ENCODE data around the gene PCDH9.

The PCDH9 gene

GRCh38 chr13:66974174-66974573 lies 256.0 kb downstream of the PCDH9 start:
- no peak for DNase-seq (ENCODE audit: low read depth in 1 of 2, low spot score in 1 of 2)
- in situ Hi-C loops (cut with HindIII; ENCODE audit: low pct_unique_long_range_greater_than_20kb, low sequenced_read_pairs), result no loop called here

GRCh38 chr13:66972659-66973058 lies 257.5 kb downstream of the PCDH9 start:
- no peak for DNase-seq (ENCODE audit: low read depth in 1 of 2, low spot score in 1 of 2)
- in situ Hi-C loops (cut with HindIII; ENCODE audit: low pct_unique_long_range_greater_than_20kb, low sequenced_read_pairs), result no loop called here

More at GRCh38 chr13:66974174-66974573, 256.0 kb downstream of the PCDH9 start:
- TF ChIP-seq JUND (IDR thresholded peaks at IDR 0.05; ENCODE audit: low read depth), result no peak

GRCh38 chr13:66971004-66971403 lies 259.1 kb downstream of the PCDH9 start:
- no peak for DNase-seq (ENCODE audit: low read depth in 1 of 2, low spot score in 1 of 2)
- TF ChIP-seq JUND (IDR thresholded peaks at IDR 0.05; ENCODE audit: low read depth), result no peak
- in situ Hi-C loops (cut with HindIII; ENCODE audit: low pct_unique_long_range_greater_than_20kb, low sequenced_read_pairs), result no loop called here

More at GRCh38 chr13:66972659-66973058, 257.5 kb downstream of the PCDH9 start:
- no peak for TF ChIP-seq JUND (IDR thresholded peaks at IDR 0.05; ENCODE audit: low read depth)

GRCh38 chr13:66969291-66969690 lies 260.8 kb downstream of the PCDH9 start:
- no peak for DNase-seq (ENCODE audit: low read depth in 1 of 2, low spot score in 1 of 2)
- TF ChIP-seq JUND (IDR thresholded peaks at IDR 0.05; ENCODE audit: low read depth), result no peak
- in situ Hi-C loops (cut with HindIII; ENCODE audit: low pct_unique_long_range_greater_than_20kb, low sequenced_read_pairs), result no loop called here

- TF ChIP-seq JUND (IDR thresholded peaks at IDR 0.05; ENCODE audit: low read depth), result no peak
- no peak for DNase-seq (ENCODE audit: low read depth in 1 of 2, low spot score in 1 of 2)
- in situ Hi-C loops (cut with HindIII; ENCODE audit: low pct_unique_long_range_greater_than_20kb, low sequenced_read_pairs), result no loop called here
These were observed 262.1 kb downstream of the PCDH9 start for GRCh38 chr13:66967811-66968597.

GRCh38 chr13:66965181-66965580 lies 265.0 kb downstream of the PCDH9 start:
- no peak for DNase-seq (ENCODE audit: low read depth in 1 of 2, low spot score in 1 of 2)
- no peak for TF ChIP-seq JUND (IDR thresholded peaks at IDR 0.05; ENCODE audit: low read depth)
- in situ Hi-C loops (cut with HindIII; ENCODE audit: low pct_unique_long_range_greater_than_20kb, low sequenced_read_pairs), result no loop called here

- in situ Hi-C loops (cut with HindIII; ENCODE audit: low pct_unique_long_range_greater_than_20kb, low sequenced_read_pairs), result no loop called here
- DNase-seq (ENCODE audit: low read depth in 1 of 2, low spot score in 1 of 2), result no peak
- no peak for TF ChIP-seq JUND (IDR thresholded peaks at IDR 0.05; ENCODE audit: low read depth)
These were observed 267.2 kb downstream of the PCDH9 start for GRCh38 chr13:66962953-66963352.

GRCh38 chr13:66958611-66959010 lies 271.5 kb downstream of the PCDH9 start:
- no peak for TF ChIP-seq JUND (IDR thresholded peaks at IDR 0.05; ENCODE audit: low read depth)
- DNase-seq (ENCODE audit: low read depth in 1 of 2, low spot score in 1 of 2), result no peak
- in situ Hi-C loops (cut with HindIII; ENCODE audit: low pct_unique_long_range_greater_than_20kb, low sequenced_read_pairs), result no loop called here

- TF ChIP-seq JUND (IDR thresholded peaks at IDR 0.05; ENCODE audit: low read depth), result no peak
- in situ Hi-C loops (cut with HindIII; ENCODE audit: low pct_unique_long_range_greater_than_20kb, low sequenced_read_pairs), result no loop called here
- no peak for DNase-seq (ENCODE audit: low read depth in 1 of 2, low spot score in 1 of 2)
These were observed 277.6 kb downstream of the PCDH9 start for GRCh38 chr13:66952507-66952906.

GRCh38 chr13:66951426-66951825 lies 278.7 kb downstream of the PCDH9 start:
- no peak for TF ChIP-seq JUND (IDR thresholded peaks at IDR 0.05; ENCODE audit: low read depth)
- in situ Hi-C loops (cut with HindIII; ENCODE audit: low pct_unique_long_range_greater_than_20kb, low sequenced_read_pairs), result no loop called here
- no peak for DNase-seq (ENCODE audit: low read depth in 1 of 2, low spot score in 1 of 2)

GRCh38 chr13:66950666-66951065 lies 279.5 kb downstream of the PCDH9 start:
- no peak for DNase-seq (ENCODE audit: low read depth in 1 of 2, low spot score in 1 of 2)
- in situ Hi-C loops (cut with HindIII; ENCODE audit: low pct_unique_long_range_greater_than_20kb, low sequenced_read_pairs), result no loop called here
- TF ChIP-seq JUND (IDR thresholded peaks at IDR 0.05; ENCODE audit: low read depth), result no peak

GRCh38 chr13:66948910-66949309 lies 281.2 kb downstream of the PCDH9 start:
- TF ChIP-seq JUND (IDR thresholded peaks at IDR 0.05; ENCODE audit: low read depth), result no peak
- DNase-seq (ENCODE audit: low read depth in 1 of 2, low spot score in 1 of 2), result no peak
- in situ Hi-C loops (cut with HindIII; ENCODE audit: low pct_unique_long_range_greater_than_20kb, low sequenced_read_pairs), result no loop called here

GRCh38 chr13:66943530-66943929 lies 286.6 kb downstream of the PCDH9 start:
- TF ChIP-seq JUND (IDR thresholded peaks at IDR 0.05; ENCODE audit: low read depth), result no peak
- no peak for DNase-seq (ENCODE audit: low read depth in 1 of 2, low spot score in 1 of 2)
- in situ Hi-C loops (cut with HindIII; ENCODE audit: low pct_unique_long_range_greater_than_20kb, low sequenced_read_pairs), result no loop called here

- TF ChIP-seq JUND (IDR thresholded peaks at IDR 0.05; ENCODE audit: low read depth), result no peak
- no peak for DNase-seq (ENCODE audit: low read depth in 1 of 2, low spot score in 1 of 2)
- in situ Hi-C loops (cut with HindIII; ENCODE audit: low pct_unique_long_range_greater_than_20kb, low sequenced_read_pairs), result no loop called here
These were observed 290.0 kb downstream of the PCDH9 start for GRCh38 chr13:66940113-66940512.
